ENCODE results near the gene SLC22A16.

DNA sequence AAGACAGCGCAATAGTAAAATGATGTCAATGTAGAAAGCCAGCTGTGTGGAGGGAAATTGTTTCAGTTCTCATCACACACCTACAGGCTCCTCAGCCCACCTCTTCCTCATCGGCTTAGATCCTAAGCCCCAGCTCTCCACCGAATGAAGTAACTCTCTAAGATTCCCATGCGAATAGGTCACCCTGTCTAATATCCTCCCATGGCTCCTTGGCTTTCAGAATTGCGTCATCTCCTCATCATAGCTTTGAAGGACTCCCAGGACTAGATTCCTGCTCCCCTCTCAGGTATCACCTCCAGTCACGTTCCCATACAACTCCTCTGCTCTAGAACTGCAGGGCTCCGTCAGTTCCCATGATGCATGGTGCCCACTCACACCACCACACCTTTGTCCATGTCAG, 16.2 kb upstream of the SLC22A16 start:
- TF ChIP-seq, protein P1, sequence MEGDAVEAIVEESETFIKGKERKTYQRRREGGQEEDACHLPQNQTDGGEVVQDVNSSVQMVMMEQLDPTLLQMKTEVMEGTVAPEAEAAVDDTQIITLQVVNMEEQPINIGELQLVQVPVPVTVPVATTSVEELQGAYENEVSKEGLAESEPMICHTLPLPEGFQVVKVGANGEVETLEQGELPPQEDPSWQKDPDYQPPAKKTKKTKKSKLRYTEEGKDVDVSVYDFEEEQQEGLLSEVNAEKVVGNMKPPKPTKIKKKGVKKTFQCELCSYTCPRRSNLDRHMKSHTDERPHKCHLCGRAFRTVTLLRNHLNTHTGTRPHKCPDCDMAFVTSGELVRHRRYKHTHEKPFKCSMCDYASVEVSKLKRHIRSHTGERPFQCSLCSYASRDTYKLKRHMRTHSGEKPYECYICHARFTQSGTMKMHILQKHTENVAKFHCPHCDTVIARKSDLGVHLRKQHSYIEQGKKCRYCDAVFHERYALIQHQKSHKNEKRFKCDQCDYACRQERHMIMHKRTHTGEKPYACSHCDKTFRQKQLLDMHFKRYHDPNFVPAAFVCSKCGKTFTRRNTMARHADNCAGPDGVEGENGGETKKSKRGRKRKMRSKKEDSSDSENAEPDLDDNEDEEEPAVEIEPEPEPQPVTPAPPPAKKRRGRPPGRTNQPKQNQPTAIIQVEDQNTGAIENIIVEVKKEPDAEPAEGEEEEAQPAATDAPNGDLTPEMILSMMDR (IDR thresholded peaks at IDR 0.05; ENCODE audit: low read length) = no peak
- TF ChIP-seq EZH2 (optimal IDR thresholded peaks at IDR 0.05; ENCODE audit: low read depth, low read length) = no peak
